Spleen (tissue), 7 donors: ENCODE measurements around the gene SPRED3.
"Not testable (repeated sequence)": the region's sequence is repeated elsewhere in the genome, so short reads cannot be mapped to it uniquely, and the experiment has no call there.

Experiments used
- POLR2A ChIP-seq, 3 donors: fragments of 450-650 bp; IDR thresholded peaks; one replicate each; pipeline ENCODE4 v1.5.1; 2017; ENCODE audit warnings: antibody characterized with exemption in 3 of 3, mild to moderate bottlenecking in 1 of 3
- POLR2AphosphoS5 ChIP-seq, 3 donors: sonication (generic); formaldehyde crosslinking; IDR thresholded peaks; one replicate each; pipeline ENCODE4 v1.5.1; 2017; ENCODE audit warnings: antibody characterized with exemption in 3 of 3
- TF ChIP-seq, protein P1 (sequence below), 11 experiments: fragments of 200-600 bp in 7 of 11; fragments of 450-650 bp in 4 of 11; sonication (generic) in 4 of 11; IDR thresholded peaks in 8 of 11; conservative IDR thresholded peaks in 3 of 11; 1 replicate in 7 of 11; 2 replicates in 4 of 11; pipeline versions ENCODE4 v1.4.0 to v1.8.0; 2016 to 2021; ENCODE audit warnings: antibody characterized with exemption in 11 of 11, inconsistent platforms in 4 of 11, mild to moderate bottlenecking in 1 of 11
- donor health status: DM: no; HTN: no; CAD: no; lungs with moderate emphysema.
- donor health status: DM: no; HTN: no; CAD: no.
- donor health status: DM: no; HTN: no; CAD: no.

DNA sequence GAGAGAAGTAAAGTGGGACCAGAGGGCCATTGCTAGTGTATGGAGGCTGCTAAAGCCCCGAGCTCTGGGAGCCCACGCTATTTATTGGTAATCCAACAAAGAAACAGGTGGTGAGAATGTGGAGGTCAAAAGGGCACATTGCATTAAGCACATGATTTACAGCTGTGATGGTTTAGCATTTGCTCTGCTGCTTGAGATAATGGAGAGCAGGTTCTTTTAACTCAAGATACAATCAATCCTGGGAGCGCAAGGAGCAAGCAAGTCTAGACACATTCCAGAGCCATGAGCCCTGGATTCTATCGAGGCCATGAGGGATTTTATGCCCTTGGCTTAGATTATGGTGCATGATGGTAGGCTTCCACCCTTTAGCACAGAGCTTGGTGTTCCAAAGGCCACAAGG lies 49.5 kb upstream of the SPRED3 start:
- TF ChIP-seq, protein P1, sequence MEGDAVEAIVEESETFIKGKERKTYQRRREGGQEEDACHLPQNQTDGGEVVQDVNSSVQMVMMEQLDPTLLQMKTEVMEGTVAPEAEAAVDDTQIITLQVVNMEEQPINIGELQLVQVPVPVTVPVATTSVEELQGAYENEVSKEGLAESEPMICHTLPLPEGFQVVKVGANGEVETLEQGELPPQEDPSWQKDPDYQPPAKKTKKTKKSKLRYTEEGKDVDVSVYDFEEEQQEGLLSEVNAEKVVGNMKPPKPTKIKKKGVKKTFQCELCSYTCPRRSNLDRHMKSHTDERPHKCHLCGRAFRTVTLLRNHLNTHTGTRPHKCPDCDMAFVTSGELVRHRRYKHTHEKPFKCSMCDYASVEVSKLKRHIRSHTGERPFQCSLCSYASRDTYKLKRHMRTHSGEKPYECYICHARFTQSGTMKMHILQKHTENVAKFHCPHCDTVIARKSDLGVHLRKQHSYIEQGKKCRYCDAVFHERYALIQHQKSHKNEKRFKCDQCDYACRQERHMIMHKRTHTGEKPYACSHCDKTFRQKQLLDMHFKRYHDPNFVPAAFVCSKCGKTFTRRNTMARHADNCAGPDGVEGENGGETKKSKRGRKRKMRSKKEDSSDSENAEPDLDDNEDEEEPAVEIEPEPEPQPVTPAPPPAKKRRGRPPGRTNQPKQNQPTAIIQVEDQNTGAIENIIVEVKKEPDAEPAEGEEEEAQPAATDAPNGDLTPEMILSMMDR (IDR thresholded peaks at IDR 0.05 in 8 of 11, conservative IDR thresholded peaks at IDR 0.05 in 3 of 11), result not testable (repeated sequence)
- TF ChIP-seq POLR2A, POLR2AphosphoS5 (IDR thresholded peaks at IDR 0.05): not testable (repeated sequence)
